HCT116 (cell line): ENCODE data around the gene PSME2. TPM values are rescaled to one million over a fixed set of nuclear protein-coding genes. Genes with fewer than 3 reads are reported as not detected.

ENCODE experiments used
- ATAC-seq: fragments of 200-7000 bp; cut with Tn5 transposase; 2 replicates; pipeline ENCODE4 v1.9.1; 2020; ENCODE audit warnings: mild to moderate bottlenecking, moderate library complexity
- BruUV-seq: library from RNA; stranded (reverse); fragments of 400-500 nt; replicated peaks from 2 replicates; lab custom pipeline; 2021; lab: Mats Ljungman, UMichigan
- CTCF ChIA-PET: fragments of 300-600 bp; sonication (Branson Sonifier 250); formaldehyde crosslinking; loops from one replicate; lab custom pipeline; 2021; ENCODE audit warnings: antibody characterized with exemption; lab: Charles Lee
- POLR2A ChIA-PET: fragments of 300-600, 350-600 bp; sonication (Branson Sonifier 250); formaldehyde crosslinking; loops from one replicate; lab custom pipeline; 2021; ENCODE audit warnings: antibody characterized with exemption; lab: Charles Lee
- RAD21 ChIA-PET, 2 experiments: fragments of 300-600 bp; sonication (Branson Sonifier 250); formaldehyde crosslinking; loops; one replicate each; lab custom pipeline; 2023; ENCODE audit warnings: low total read pairs in 2 of 2; ENCODE audit not compliant: uncharacterized antibody in 2 of 2, unreplicated experiment in 2 of 2, low non-redundant PET in 1 of 2; lab: Charles Lee
- DNase-seq: peaks from one replicate; pipeline ENCODE4 v3.0.0-alpha.2; 2010; ENCODE audit warnings: low read depth, low spot score
- H2AFZ ChIP-seq: fragments of 200-600 bp; shearing (Covaris generic), sonication (generic); 2 replicates; pipeline ENCODE4 v1.6.1; 2017; ENCODE audit warnings: low read depth, mixed run types, mixed read lengths, antibody characterized with exemption, low read length; ENCODE audit not compliant: poor library complexity, severe bottlenecking
- H3K27ac ChIP-seq: 2 replicates; pipeline ENCODE4 v1.5.1; 2012; ENCODE audit warnings: low read depth, low read length
- H3K27me3 ChIP-seq: fragments of 200-600 bp; sonication (generic); 2 replicates; pipeline ENCODE4 v1.6.1; 2016; ENCODE audit warnings: mixed run types, low read length, mixed read lengths; ENCODE audit not compliant: insufficient read depth
- H3K36me3 ChIP-seq, 2 experiments: fragments of 200-500 bp in 1 of 2; fragments of 200-600 bp in 1 of 2; sonication (Bioruptor generic) in 1 of 2; sonication (generic) in 1 of 2; 2 replicates each; pipeline versions ENCODE4 v1.5.1 to v1.6.1; 2014 to 2016; ENCODE audit warnings: low read length in 2 of 2, inconsistent platforms in 1 of 2, mixed read lengths in 1 of 2, mixed run types in 1 of 2; ENCODE audit not compliant: insufficient read depth in 2 of 2, control insufficient read depth in 1 of 2
- H3K4me1 ChIP-seq, 2 experiments: fragments of 200-600 bp in 1 of 2; sonication (generic) in 1 of 2; 2 replicates each; pipeline versions ENCODE4 v1.5.1 to v1.6.1; 2012 to 2017; ENCODE audit warnings: low read length in 2 of 2, inconsistent platforms in 1 of 2, mild to moderate bottlenecking in 1 of 2, mixed read lengths in 1 of 2, mixed run types in 1 of 2, moderate library complexity in 1 of 2; ENCODE audit not compliant: insufficient read depth in 2 of 2, control insufficient read depth in 1 of 2
- H3K4me2 ChIP-seq: fragments of 200-600 bp; sonication (generic); 2 replicates; pipeline ENCODE4 v1.6.1; 2017; ENCODE audit warnings: mixed run types, low read length, mixed read lengths
- H3K4me3 ChIP-seq, 2 experiments: fragments of 200-600 bp in 1 of 2; sonication (generic) in 1 of 2; replicated peaks in 1 of 2; 2 replicates each; pipeline ENCODE4 v1.5.1; 2011 to 2016; ENCODE audit warnings: low read length in 2 of 2, control low read depth in 1 of 2, low read depth in 1 of 2, mild to moderate bottlenecking in 1 of 2, mixed read lengths in 1 of 2, mixed run types in 1 of 2
- H3K79me2 ChIP-seq: fragments of 200-600 bp; sonication (generic); 2 replicates; pipeline ENCODE4 v1.6.1; 2017; ENCODE audit warnings: mild to moderate bottlenecking, mixed run types, low read length, moderate library complexity, mixed read lengths; ENCODE audit not compliant: insufficient read depth
- H3K9ac ChIP-seq: fragments of 200-600 bp; sonication (generic); 2 replicates; pipeline ENCODE4 v1.6.1; 2016; ENCODE audit warnings: low read length, mixed read lengths
- H3K9me2 ChIP-seq: fragments of 200-600 bp; sonication (generic), shearing (Covaris generic); 2 replicates; pipeline ENCODE4 v1.6.1; 2017; ENCODE audit warnings: mixed run types, mild to moderate bottlenecking, moderate library complexity; ENCODE audit not compliant: insufficient read depth
- H3K9me3 ChIP-seq, 2 experiments: fragments of 200-500 bp in 1 of 2; fragments of 200-600 bp in 1 of 2; sonication (Bioruptor generic) in 1 of 2; sonication (generic) in 1 of 2; 2 replicates each; pipeline ENCODE4 v1.6.1; 2014 to 2017; ENCODE audit warnings: low read length in 2 of 2, mixed read lengths in 2 of 2, inconsistent platforms in 1 of 2, low read depth in 1 of 2, mild to moderate bottlenecking in 1 of 2, mixed run types in 1 of 2, moderate library complexity in 1 of 2; ENCODE audit not compliant: control insufficient read depth in 1 of 2, insufficient read depth in 1 of 2
- H4K20me1 ChIP-seq: fragments of 200-600 bp; sonication (generic), shearing (Covaris generic); 2 replicates; pipeline ENCODE4 v1.6.1; 2017; ENCODE audit warnings: mixed run types, mild to moderate bottlenecking, moderate library complexity; ENCODE audit not compliant: insufficient read depth
- EZH2phosphoT487 ChIP-seq: fragments of 200-600 bp; IDR thresholded peaks from 2 replicates; pipeline ENCODE4 v1.6.1; 2018; ENCODE audit warnings: antibody characterized with exemption, borderline replicate concordance
- POLR2A ChIP-seq: IDR thresholded peaks from 2 replicates; pipeline ENCODE4 v1.7.0; 2011; ENCODE audit warnings: borderline replicate concordance; ENCODE audit not compliant: insufficient read depth, insufficient read length; ENCODE audit errors: extremely low read depth
- POLR2AphosphoS5 ChIP-seq: IDR thresholded peaks from 2 replicates; pipeline ENCODE4 v1.6.1; 2011; ENCODE audit warnings: mild to moderate bottlenecking, low read depth, low read length, moderate library complexity
- RAD21 ChIP-seq: IDR thresholded peaks from 2 replicates; pipeline ENCODE4 v1.6.1; 2012; ENCODE audit warnings: low read depth, mild to moderate bottlenecking
- TCF7L2 ChIP-seq: IDR thresholded peaks from 2 replicates; pipeline ENCODE4 v1.7.0; 2011; ENCODE audit warnings: borderline replicate concordance, inconsistent platforms; ENCODE audit not compliant: insufficient read depth, insufficient read length; ENCODE audit errors: extremely low read depth
- ZBTB33 ChIP-seq: IDR thresholded peaks from 2 replicates; pipeline ENCODE4 v1.6.1; 2011; ENCODE audit warnings: mild to moderate bottlenecking, low read length, moderate library complexity; ENCODE audit not compliant: insufficient replicate concordance; ENCODE audit errors: extremely low read depth
- ZFX ChIP-seq: fragments of 450-650 bp; IDR thresholded peaks from 2 replicates; pipeline ENCODE4 v1.6.1; 2017
- intact Hi-C: fragments of 100-400 bp; cut with micrococcal nuclease; formaldehyde crosslinking; loops from 2 replicates; pipeline ENCODE4 v1.10.0; 2022
- total RNA-seq: library from RNA; stranded (reverse); gene quantifications from one replicate; pipeline ENCODE4 v1.2.1, GENCODE V29; 2021; ENCODE audit not compliant: unreplicated experiment

The PSME2 gene
- total RNA-seq, 1 experiment from 2014 or later: 160 TPM

GRCh38 chr14:24136684-24137528, 9.5 kb downstream of the PSME2 start:
- no peaks in the 10 kb centered on the region for H3K9me3 ChIP-seq
- H3K36me3 ChIP-seq: peaks cover 16 to 21% of the 10 kb centered on the region in 2 experiments
- ChIA-PET CTCF (interaction anchor here (0.7 to 1.4 kb wide), 6 partner anchors 10 to 79 kb away, joined by 3 to 7 read pairs (median 4); partner anchors contain the start of gene IRF9), POLR2A (interaction anchor here (0.7 to 2.2 kb wide), 6 partner anchors 10 to 43 kb away, joined by 3 to 24 read pairs (median 6); partner anchors contain the start of genes DCAF11, NRL, PCK2 and PSME2), RAD21 (interaction anchor here in 1 of 2 experiments (1.2 to 1.5 kb wide), 2 partner anchors 10 to 23 kb away, joined by 4 to 5 read pairs; partner anchors contain the start of genes DCAF11 and NRL)
- peaks cover 20 to 40% of the 10 kb centered on the region in 2 experiments for H3K4me1 ChIP-seq
- no TSS peak for BruUV-seq
- peak overlapping the region; percentile 96 for H3K27ac ChIP-seq
- H3K4me3 ChIP-seq: peak overlapping the region; percentile 71 to 94
- no peak overlapping the region for H2AFZ ChIP-seq
- DNase-seq (no peak), ATAC-seq (no peak)
- H4K20me1 ChIP-seq: no peaks in the 10 kb centered on the region
- H3K9me2 ChIP-seq: no peaks in the 10 kb centered on the region
- H3K79me2 ChIP-seq: peaks cover 41% of the 10 kb centered on the region
- intact Hi-C loops: no loop called here
- no peaks in the 10 kb centered on the region for H3K27me3 ChIP-seq
- peak overlapping the region; percentile 89 for H3K9ac ChIP-seq
- H3K4me2 ChIP-seq: peak overlapping the region; percentile 85
- no peak for TF ChIP-seq POLR2A

- peak; percentile 92 for ATAC-seq
These were observed 10.4 kb downstream of the PSME2 start, which contains the start of gene PSME1 for GRCh38 chr14:24135834-24136683. Gene PSME1, plus strand, starts transcription at chr14:24136194. Its CDS starts 69 bp downstream, at chr14:24136263.

More at GRCh38 chr14:24135834-24136683, 10.4 kb downstream of the PSME2 start, which contains the start of gene PSME1:
- H3K9me2 ChIP-seq: no peaks in the 10 kb centered on the region
- no peaks in the 10 kb centered on the region for H3K27me3 ChIP-seq
- no peaks in the 10 kb centered on the region for H3K9me3 ChIP-seq
- H3K79me2 ChIP-seq: peaks cover 39% of the 10 kb centered on the region
- CTCF ChIA-PET: interaction anchor here (0.9 to 1.4 kb wide), 6 partner anchors 11 to 78 kb away, joined by 3 to 7 read pairs (median 4); partner anchors contain the start of genes DCAF11 and IRF9
- H3K4me1 ChIP-seq: peaks cover 20 to 38% of the 10 kb centered on the region in 2 experiments
- BruUV-seq: no TSS peak
- TF ChIP-seq POLR2AphosphoS5: peak; percentile 83
- TF ChIP-seq POLR2A: peak; percentile 70
- no peak for TF ChIP-seq TCF7L2
- no peak for TF ChIP-seq EZH2phosphoT487
- no peak for TF ChIP-seq ZBTB33
- peak; percentile 15; the same call in 1 of the 2 replicates for TF ChIP-seq ZFX
- no peak for TF ChIP-seq RAD21
- TF ChIP-seq, all 23 proteins: peak for 3
- H3K9ac ChIP-seq: peak within 1 kb of the TSS; percentile 89
- ChIA-PET RAD21 (interaction anchor here in 1 of 2 experiments (1.2 to 1.5 kb wide), 2 partner anchors 11 to 22 kb away, joined by 4 to 5 read pairs; partner anchors contain the start of genes DCAF11 and NRL), POLR2A (interaction anchor here (0.8 to 3.5 kb wide), 9 partner anchors 9 to 106 kb away, joined by 3 to 32 read pairs (median 4); partner anchors contain the start of genes CHMP4A, DCAF11, IPO4 and NRL)
- intact Hi-C loops: no loop called here
- peaks cover 16 to 21% of the 10 kb centered on the region in 2 experiments for H3K36me3 ChIP-seq
- peak within 1 kb of the TSS; percentile 71 to 94 for H3K4me3 ChIP-seq
- peak within 1 kb of the TSS; percentile 85 for H3K4me2 ChIP-seq
- peak within 1 kb of the TSS; percentile 96 for H3K27ac ChIP-seq
- no peak within 1 kb of the TSS for H2AFZ ChIP-seq
- DNase-seq: peak; percentile 71
- no peaks in the 10 kb centered on the region for H4K20me1 ChIP-seq
